Upper lobe of left lung (tissue), 4 donors: ENCODE measurements around the gene PEX14.

Source experiments
- EP300 ChIP-seq, 4 donors: sonication (generic); formaldehyde crosslinking; IDR thresholded peaks; one replicate each; pipeline ENCODE4 v1.5.1; 2017; ENCODE audit warnings: antibody characterized with exemption in 4 of 4, control low read depth in 2 of 4
- POLR2A ChIP-seq, 4 donors: fragments of 450-650 bp; IDR thresholded peaks; one replicate each; pipeline ENCODE4 v1.5.1; 2016 to 2017; ENCODE audit warnings: antibody characterized with exemption in 4 of 4, mild to moderate bottlenecking in 2 of 4
- POLR2AphosphoS5 ChIP-seq, 2 donors: sonication (generic); formaldehyde crosslinking; IDR thresholded peaks; one replicate each; pipeline ENCODE4 v1.5.1; 2017; ENCODE audit warnings: antibody characterized with exemption in 2 of 2
- TF ChIP-seq, protein P1 (sequence below), 6 experiments: fragments of 450-650 bp in 4 of 6; fragments of 200-600 bp in 2 of 6; sonication (generic) in 2 of 6; IDR thresholded peaks; one replicate each; pipeline ENCODE4 v1.5.1; 2016 to 2019; ENCODE audit warnings: antibody characterized with exemption in 6 of 6

DNA sequence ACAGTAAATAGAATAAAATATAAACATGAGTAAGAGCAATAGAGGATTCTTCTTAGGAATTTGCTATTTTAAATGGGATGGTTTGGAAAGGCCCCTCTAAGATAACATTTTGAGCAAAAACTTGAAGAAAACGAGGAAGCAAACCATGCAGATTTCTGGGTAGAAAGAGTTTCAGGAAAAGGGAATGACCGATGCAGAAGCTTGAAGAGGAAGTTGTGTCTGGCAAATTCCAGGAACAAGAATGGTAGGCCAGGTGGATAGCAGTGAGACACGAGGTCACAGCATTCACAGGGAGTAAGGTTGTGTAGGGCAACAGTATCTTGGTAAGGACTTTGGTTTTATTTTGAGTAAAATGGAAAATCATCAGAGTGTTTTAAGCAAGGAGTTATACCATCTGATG lies 108.9 kb downstream of the PEX14 start:
- TF ChIP-seq, protein P1, sequence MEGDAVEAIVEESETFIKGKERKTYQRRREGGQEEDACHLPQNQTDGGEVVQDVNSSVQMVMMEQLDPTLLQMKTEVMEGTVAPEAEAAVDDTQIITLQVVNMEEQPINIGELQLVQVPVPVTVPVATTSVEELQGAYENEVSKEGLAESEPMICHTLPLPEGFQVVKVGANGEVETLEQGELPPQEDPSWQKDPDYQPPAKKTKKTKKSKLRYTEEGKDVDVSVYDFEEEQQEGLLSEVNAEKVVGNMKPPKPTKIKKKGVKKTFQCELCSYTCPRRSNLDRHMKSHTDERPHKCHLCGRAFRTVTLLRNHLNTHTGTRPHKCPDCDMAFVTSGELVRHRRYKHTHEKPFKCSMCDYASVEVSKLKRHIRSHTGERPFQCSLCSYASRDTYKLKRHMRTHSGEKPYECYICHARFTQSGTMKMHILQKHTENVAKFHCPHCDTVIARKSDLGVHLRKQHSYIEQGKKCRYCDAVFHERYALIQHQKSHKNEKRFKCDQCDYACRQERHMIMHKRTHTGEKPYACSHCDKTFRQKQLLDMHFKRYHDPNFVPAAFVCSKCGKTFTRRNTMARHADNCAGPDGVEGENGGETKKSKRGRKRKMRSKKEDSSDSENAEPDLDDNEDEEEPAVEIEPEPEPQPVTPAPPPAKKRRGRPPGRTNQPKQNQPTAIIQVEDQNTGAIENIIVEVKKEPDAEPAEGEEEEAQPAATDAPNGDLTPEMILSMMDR (IDR thresholded peaks at IDR 0.05), result no peak
- TF ChIP-seq POLR2AphosphoS5 (IDR thresholded peaks at IDR 0.05) (no peak), EP300 (IDR thresholded peaks at IDR 0.05) (no peak), POLR2A (IDR thresholded peaks at IDR 0.05) (no peak)
